GM12878 (cell line): ENCODE measurements around the gene MRPL36. TPM values are rescaled to one million over a fixed set of nuclear protein-coding genes. Genes with fewer than 3 reads are reported as not detected.

Experiments
- ATAC-seq: fragments of 200-7000 bp; cut with Tn5 transposase; 3 replicates; pipeline ENCODE4 v1.9.1; 2020; ENCODE audit warnings: mild to moderate bottlenecking, moderate library complexity
- BruUV-seq: library from RNA; stranded (reverse); fragments of 400-500 nt; replicated peaks from 2 replicates; lab custom pipeline; 2021; lab: Mats Ljungman, UMichigan
- CTCF ChIA-PET: fragments of 300-600 bp; sonication (Branson Sonifier 250); formaldehyde crosslinking; extraction: SDS; loops from one replicate; lab custom pipeline; 2021; ENCODE audit warnings: inconsistent platforms; lab: Yijun Ruan, JAX
- POLR2A ChIA-PET: fragments of 350-600 bp; formaldehyde crosslinking; extraction: SDS; loops from one replicate; lab custom pipeline; 2021; ENCODE audit warnings: inconsistent platforms; lab: Charles Lee
- RAD21 ChIA-PET: fragments of 300-600 bp; sonication (Branson Sonifier 250); formaldehyde crosslinking; loops from one replicate; lab custom pipeline; 2023; ENCODE audit warnings: antibody characterized with exemption; ENCODE audit not compliant: unreplicated experiment; lab: Charles Lee
- SMC1A ChIA-PET: fragments of 300-600 bp; sonication (Branson Sonifier 250); formaldehyde crosslinking; loops from one replicate; lab custom pipeline; 2023; ENCODE audit not compliant: unreplicated experiment, uncharacterized antibody; lab: Charles Lee
- DNase-seq: peaks from one replicate; pipeline ENCODE4 v3.0.0-alpha.2; 2011; ENCODE audit warnings: low read depth, low spot score
- FAIRE-seq: peaks from 3 replicates; lab custom pipeline; 2011; peaks lifted over from hg19 to GRCh38; lab: Jason Lieb, UNC
- H2AFZ ChIP-seq: 2 replicates; pipeline ENCODE4 v1.6.0; 2011; ENCODE audit warnings: low read depth, low read length, control low read depth; ENCODE audit not compliant: control insufficient read depth
- H3K27ac ChIP-seq: 2 replicates; pipeline ENCODE4 v1.5.1; 2011; ENCODE audit warnings: control low read depth; ENCODE audit not compliant: control insufficient read depth, insufficient read depth
- H3K27me3 ChIP-seq, 2 experiments: replicated peaks in 1 of 2; 2 replicates each; pipeline versions ENCODE4 v1.6.0 to v1.6.1; 2011; ENCODE audit warnings: low read length in 1 of 2; ENCODE audit not compliant: control insufficient read depth in 2 of 2, insufficient read depth in 2 of 2
- H3K36me3 ChIP-seq, 2 experiments: 2 replicates each; pipeline ENCODE4 v1.5.1; 2011; ENCODE audit warnings: low read length in 1 of 2; ENCODE audit not compliant: control insufficient read depth in 2 of 2, insufficient read depth in 2 of 2
- H3K4me1 ChIP-seq: 2 replicates; pipeline ENCODE4 v1.6.1; 2011; ENCODE audit warnings: mild to moderate bottlenecking, low read length, moderate library complexity, mixed read lengths; ENCODE audit not compliant: control insufficient read depth, insufficient read depth
- H3K4me2 ChIP-seq: 2 replicates; pipeline ENCODE4 v1.6.0; 2011; ENCODE audit warnings: control low read depth; ENCODE audit not compliant: control insufficient read depth, insufficient read depth
- H3K4me3 ChIP-seq: fragments of 200-600 bp; sonication (generic); 2 replicates; pipeline ENCODE4 v1.5.1; 2016
- H3K79me2 ChIP-seq: 2 replicates; pipeline ENCODE4 v1.6.0; 2011; ENCODE audit warnings: low read length; ENCODE audit not compliant: control insufficient read depth, insufficient read depth
- H3K9ac ChIP-seq: 2 replicates; pipeline ENCODE4 v1.8.0; 2011; ENCODE audit warnings: low read length, control low read depth, mixed read lengths; ENCODE audit not compliant: control insufficient read depth, insufficient read depth
- H3K9me3 ChIP-seq: replicated peaks from 3 replicates; pipeline ENCODE4 v1.5.1; 2011; ENCODE audit warnings: mild to moderate bottlenecking, low read length; ENCODE audit not compliant: control insufficient read depth, insufficient read depth
- H4K20me1 ChIP-seq: 2 replicates; pipeline ENCODE4 v1.6.0; 2011; ENCODE audit not compliant: control insufficient read depth, insufficient read depth
- CBFB ChIP-seq: IDR thresholded peaks from 2 replicates; pipeline ENCODE4 v1.6.1; 2016; ENCODE audit warnings: antibody characterized with exemption, low read depth
- FOS ChIP-seq: IDR thresholded peaks from 3 replicates; pipeline ENCODE4 v1.6.1; 2011; ENCODE audit warnings: borderline replicate concordance; ENCODE audit not compliant: insufficient read length; ENCODE audit errors: extremely low read depth
- GABPA ChIP-seq: IDR thresholded peaks from 2 replicates; pipeline ENCODE4 v1.6.1; 2014; ENCODE audit warnings: antibody characterized with exemption, low read depth, mild to moderate bottlenecking, inconsistent platforms
- HDAC6 ChIP-seq: fragments of 200-600 bp; sonication (generic); IDR thresholded peaks from one replicate; pipeline ENCODE4 v1.8.0; 2017; ENCODE audit warnings: antibody characterized with exemption; ENCODE audit not compliant: unreplicated experiment
- IRF3 ChIP-seq: fragments of 450-650 bp; IDR thresholded peaks from 2 replicates; pipeline ENCODE4 v1.6.1; 2014; ENCODE audit warnings: mild to moderate bottlenecking
- NFYB ChIP-seq: IDR thresholded peaks from 2 replicates; pipeline ENCODE4 v1.6.1; 2011; ENCODE audit warnings: low read depth, mild to moderate bottlenecking, low read length, improper control_type of control experiment, moderate library complexity; ENCODE audit not compliant: insufficient read depth
- NR2C2 ChIP-seq: IDR thresholded peaks from 2 replicates; pipeline ENCODE4 v1.6.1; 2011; ENCODE audit warnings: borderline replicate concordance, low read depth; ENCODE audit not compliant: control insufficient read depth, insufficient read length
- PAX8 ChIP-seq: fragments of 450-650 bp; IDR thresholded peaks from 2 replicates; pipeline ENCODE4 v1.6.1; 2017; ENCODE audit warnings: mild to moderate bottlenecking, moderate library complexity
- RELA ChIP-seq: fragments of 450-650 bp; IDR thresholded peaks from 2 replicates; pipeline ENCODE4 v1.8.0; 2014; ENCODE audit warnings: borderline replicate concordance; ENCODE audit not compliant: partially characterized antibody
- SMC3 ChIP-seq: IDR thresholded peaks from 2 replicates; pipeline ENCODE4 v1.6.1; 2011; ENCODE audit warnings: low read length, improper control_type of control experiment, borderline replicate concordance
- SREBF1 ChIP-seq: IDR thresholded peaks from 2 replicates; pipeline ENCODE4 v1.6.1; 2012; ENCODE audit warnings: mild to moderate bottlenecking, low read length
- ZBTB4 ChIP-seq: fragments of 450-650 bp; formaldehyde crosslinking; IDR thresholded peaks from 2 replicates; pipeline ENCODE4 v1.4.0; 2022; ENCODE audit warnings: mild to moderate bottlenecking, moderate library complexity
- WGBS: methylation state at CpG from one replicate; pipeline ENCODE4 v1.1.6; 2016; ENCODE audit warnings: low lambda C conversion rate; ENCODE audit not compliant: insufficient replicate concordance, insufficient coverage; ENCODE audit errors: missing lambda C conversion rate; 5-methylcytosine and 5-hydroxymethylcytosine counted together
- in situ Hi-C: fragments of 300-500 bp; cut with MboI; formaldehyde crosslinking; loops from 9 replicates; pipeline ENCODE4 v1.14.3; 2018; ENCODE audit warnings: mixed read lengths
- intact Hi-C: fragments of 100-400 bp; cut with micrococcal nuclease; formaldehyde crosslinking; loops from one replicate; pipeline ENCODE4 v1.14.2; 2022; ENCODE audit not compliant: unreplicated experiment
- polyA plus RNA-seq, 11 experiments: library from polyadenylated mRNA; depleted of rRNA in 4 of 11; unstranded in 6 of 11; stranded (reverse) in 5 of 11; fragments of >200 nt; fragmentation: Nextera tagmentation in 4 of 11; fragmentation: Illumina TruSeq in 1 of 11; extraction: Ambion mirVana in 4 of 11; extraction: Trizol in 1 of 11; gene quantifications; 1 replicate in 1 of 11; 2 replicates in 10 of 11; pipeline versions ENCODE4 v1.2.1 to v1.2.3, GENCODE V29; 2011 to 2016; ENCODE audit warnings: inconsistent platforms in 2 of 11, missing spikeins in 2 of 11, low read depth in 1 of 11
- total RNA-seq, 4 experiments: library from RNA; depleted of rRNA in 3 of 4; stranded (reverse); fragments of >200 nt in 3 of 4; fragmentation: Illumina TruSeq in 1 of 4; extraction: Trizol in 1 of 4; gene quantifications; 2 replicates each; pipeline versions ENCODE4 v1.2.1 to v1.2.3, GENCODE V29; 2013 to 2021
- TF ChIP-seq, protein P1 (sequence below): fragments of 450-650 bp; IDR thresholded peaks from 2 replicates; pipeline ENCODE4 v1.6.1; 2018; ENCODE audit warnings: borderline replicate concordance, mild to moderate bottlenecking; ENCODE audit not compliant: partially characterized antibody
- TF ChIP-seq, protein P2 (sequence below): fragments of 450-650 bp; IDR thresholded peaks from 2 replicates; pipeline ENCODE4 v1.6.1; 2016; ENCODE audit warnings: mild to moderate bottlenecking, moderate library complexity, borderline replicate concordance

The MRPL36 gene
- total and polyA plus RNA-seq, 10 of the 15 experiments (the other 5 are each of a cell fraction or from before 2014, with no cell fraction given), result 89.2 to 559 (median 152) TPM

- no peak overlapping the region for H3K4me2 ChIP-seq
- no peaks in the 10 kb centered on the region for H3K9me3 ChIP-seq
- H3K4me1 ChIP-seq, result peaks cover 2% of the 10 kb centered on the region
- no peak overlapping the region for H3K4me3 ChIP-seq
- H3K27ac ChIP-seq, result no peak overlapping the region
- ChIA-PET RAD21 (no interaction called here), POLR2A (no interaction called here), CTCF (interaction anchor here (0.9 to 1.3 kb wide), 2 partner anchors 13 to 24 kb away, joined by 3 to 5 read pairs; no protein-coding TSS in a partner anchor), SMC1A (interaction anchor here (1.3 to 1.5 kb wide), 2 partner anchors 16 to 22 kb away, joined by 3 to 4 read pairs; partner anchors contain the start of gene MRPL36)
- TF ChIP-seq ZBTB4 (no peak), NR2C2 (no peak), NFYB (no peak), CBFB (no peak), IRF3 (no peak), SMC3 (no peak), HDAC6 (no peak), SREBF1 (no peak), FOS (no peak), PAX8 (no peak), RELA (no peak), GABPA (no peak)
- TF ChIP-seq, protein P1, sequence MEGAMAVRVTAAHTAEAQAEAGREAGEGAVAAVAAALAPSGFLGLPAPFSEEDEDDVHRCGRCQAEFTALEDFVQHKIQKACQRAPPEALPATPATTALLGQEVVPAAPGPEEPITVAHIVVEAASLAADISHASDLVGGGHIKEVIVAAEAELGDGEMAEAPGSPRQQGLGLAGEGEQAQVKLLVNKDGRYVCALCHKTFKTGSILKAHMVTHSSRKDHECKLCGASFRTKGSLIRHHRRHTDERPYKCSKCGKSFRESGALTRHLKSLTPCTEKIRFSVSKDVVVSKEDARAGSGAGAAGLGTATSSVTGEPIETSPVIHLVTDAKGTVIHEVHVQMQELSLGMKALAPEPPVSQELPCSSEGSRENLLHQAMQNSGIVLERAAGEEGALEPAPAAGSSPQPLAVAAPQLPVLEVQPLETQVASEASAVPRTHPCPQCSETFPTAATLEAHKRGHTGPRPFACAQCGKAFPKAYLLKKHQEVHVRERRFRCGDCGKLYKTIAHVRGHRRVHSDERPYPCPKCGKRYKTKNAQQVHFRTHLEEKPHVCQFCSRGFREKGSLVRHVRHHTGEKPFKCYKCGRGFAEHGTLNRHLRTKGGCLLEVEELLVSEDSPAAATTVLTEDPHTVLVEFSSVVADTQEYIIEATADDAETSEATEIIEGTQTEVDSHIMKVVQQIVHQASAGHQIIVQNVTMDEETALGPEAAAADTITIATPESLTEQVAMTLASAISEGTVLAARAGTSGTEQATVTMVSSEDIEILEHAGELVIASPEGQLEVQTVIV, result no peak
- TF ChIP-seq, protein P2, sequence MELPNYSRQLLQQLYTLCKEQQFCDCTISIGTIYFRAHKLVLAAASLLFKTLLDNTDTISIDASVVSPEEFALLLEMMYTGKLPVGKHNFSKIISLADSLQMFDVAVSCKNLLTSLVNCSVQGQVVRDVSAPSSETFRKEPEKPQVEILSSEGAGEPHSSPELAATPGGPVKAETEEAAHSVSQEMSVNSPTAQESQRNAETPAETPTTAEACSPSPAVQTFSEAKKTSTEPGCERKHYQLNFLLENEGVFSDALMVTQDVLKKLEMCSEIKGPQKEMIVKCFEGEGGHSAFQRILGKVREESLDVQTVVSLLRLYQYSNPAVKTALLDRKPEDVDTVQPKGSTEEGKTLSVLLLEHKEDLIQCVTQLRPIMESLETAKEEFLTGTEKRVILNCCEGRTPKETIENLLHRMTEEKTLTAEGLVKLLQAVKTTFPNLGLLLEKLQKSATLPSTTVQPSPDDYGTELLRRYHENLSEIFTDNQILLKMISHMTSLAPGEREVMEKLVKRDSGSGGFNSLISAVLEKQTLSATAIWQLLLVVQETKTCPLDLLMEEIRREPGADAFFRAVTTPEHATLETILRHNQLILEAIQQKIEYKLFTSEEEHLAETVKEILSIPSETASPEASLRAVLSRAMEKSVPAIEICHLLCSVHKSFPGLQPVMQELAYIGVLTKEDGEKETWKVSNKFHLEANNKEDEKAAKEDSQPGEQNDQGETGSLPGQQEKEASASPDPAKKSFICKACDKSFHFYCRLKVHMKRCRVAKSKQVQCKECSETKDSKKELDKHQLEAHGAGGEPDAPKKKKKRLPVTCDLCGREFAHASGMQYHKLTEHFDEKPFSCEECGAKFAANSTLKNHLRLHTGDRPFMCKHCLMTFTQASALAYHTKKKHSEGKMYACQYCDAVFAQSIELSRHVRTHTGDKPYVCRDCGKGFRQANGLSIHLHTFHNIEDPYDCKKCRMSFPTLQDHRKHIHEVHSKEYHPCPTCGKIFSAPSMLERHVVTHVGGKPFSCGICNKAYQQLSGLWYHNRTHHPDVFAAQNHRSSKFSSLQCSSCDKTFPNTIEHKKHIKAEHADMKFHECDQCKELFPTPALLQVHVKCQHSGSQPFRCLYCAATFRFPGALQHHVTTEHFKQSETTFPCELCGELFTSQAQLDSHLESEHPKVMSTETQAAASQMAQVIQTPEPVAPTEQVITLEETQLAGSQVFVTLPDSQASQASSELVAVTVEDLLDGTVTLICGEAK, result no peak
- DNase-seq (no peak), FAIRE-seq (no peak), ATAC-seq (no peak)
- no peak overlapping the region for H3K9ac ChIP-seq
- no peaks in the 10 kb centered on the region for H3K27me3 ChIP-seq
- WGBS, result 64% methylated on average over 4 of the region's 6 CpGs
- intact Hi-C loops (no loop called here), in situ Hi-C loops (no loop called here)
- H3K36me3 ChIP-seq, result no peaks in the 10 kb centered on the region
- BruUV-seq, result no TSS peak
- no peaks in the 10 kb centered on the region for H4K20me1 ChIP-seq
- no peaks in the 10 kb centered on the region for H3K79me2 ChIP-seq
- H2AFZ ChIP-seq, result no peak overlapping the region
These were observed 22.8 kb downstream of the MRPL36 start for GRCh38 chr5:1776831-1777230.
